Mesendoderm (in vitro differentiated cells): Measurements from ENCODE around the gene PDE3A.

Source experiments
- DNase-seq: peaks from one replicate; pipeline ENCODE4 v3.0.0; 2013
- H2AK5ac ChIP-seq: 2 replicates; pipeline ENCODE4 v1.6.1; 2013; ENCODE audit warnings: low read length, inconsistent platforms
- H2BK120ac ChIP-seq: 2 replicates; pipeline ENCODE4 v1.6.1; 2013; ENCODE audit warnings: low read depth, mild to moderate bottlenecking, low read length, moderate library complexity, mixed read lengths
- H2BK15ac ChIP-seq: replicated peaks from 2 replicates; pipeline ENCODE4 v1.6.1; 2013; ENCODE audit warnings: low read depth, mild to moderate bottlenecking, moderate library complexity
- H2BK5ac ChIP-seq: 2 replicates; pipeline ENCODE4 v1.6.1; 2013; ENCODE audit warnings: low read length, inconsistent platforms
- H3K18ac ChIP-seq: 2 replicates; pipeline ENCODE4 v1.6.1; 2013; ENCODE audit warnings: mild to moderate bottlenecking, low read length, mixed read lengths
- H3K23ac ChIP-seq: one replicate; pipeline ENCODE4 v1.6.1; 2013; ENCODE audit warnings: low read length
- H3K27ac ChIP-seq: 2 replicates; pipeline ENCODE4 v1.5.1; 2013; ENCODE audit warnings: low read depth, mild to moderate bottlenecking, inconsistent platforms, low read length, moderate library complexity
- H3K27me3 ChIP-seq: 2 replicates; pipeline ENCODE4 v1.6.1; 2013; ENCODE audit warnings: low read length, control low read depth, mild to moderate bottlenecking, inconsistent platforms; ENCODE audit not compliant: insufficient read depth, poor library complexity
- H3K36me3 ChIP-seq: 2 replicates; pipeline ENCODE4 v1.6.1; 2013; ENCODE audit warnings: low read length, inconsistent platforms; ENCODE audit not compliant: control insufficient read depth, insufficient read depth
- H3K4ac ChIP-seq: one replicate; pipeline ENCODE4 v1.6.1; 2013; ENCODE audit warnings: low read depth, mild to moderate bottlenecking, low read length, moderate library complexity
- H3K4me1 ChIP-seq: 2 replicates; pipeline ENCODE4 v1.6.1; 2013; ENCODE audit warnings: low read depth, low read length, inconsistent platforms; ENCODE audit not compliant: control insufficient read depth
- H3K4me2 ChIP-seq: 2 replicates; pipeline ENCODE4 v1.6.1; 2013; ENCODE audit warnings: low read length
- H3K4me3 ChIP-seq: 2 replicates; pipeline ENCODE4 v1.5.1; 2013; ENCODE audit warnings: mild to moderate bottlenecking, low read length
- H3K56ac ChIP-seq: one replicate; pipeline ENCODE4 v1.6.1; 2013; ENCODE audit warnings: low read length
- H3K79me1 ChIP-seq: 2 replicates; pipeline ENCODE4 v1.6.1; 2013; ENCODE audit warnings: low read length, inconsistent platforms
- H3K79me2 ChIP-seq: 2 replicates; pipeline ENCODE4 v1.6.1; 2013; ENCODE audit warnings: mild to moderate bottlenecking, low read length; ENCODE audit not compliant: control insufficient read depth, insufficient read depth
- H3K9ac ChIP-seq: 2 replicates; pipeline ENCODE4 v1.6.1; 2013; ENCODE audit warnings: low read length, inconsistent platforms
- H4K5ac ChIP-seq: one replicate; pipeline ENCODE4 v1.6.1; 2013; ENCODE audit warnings: low read length
- H4K8ac ChIP-seq: one replicate; pipeline ENCODE4 v1.6.1; 2013; ENCODE audit warnings: low read depth, mild to moderate bottlenecking, control low read depth, low read length, moderate library complexity
- WGBS: extraction: QIAGEN DNeasy Blood & Tissue Kit; methylation state at CpG from one replicate; pipeline ENCODE4 v1.1.7; 2013; ENCODE audit warnings: low lambda C conversion rate, missing lambda C conversion rate; ENCODE audit not compliant: insufficient coverage; ENCODE audit errors: extremely low coverage; 5-methylcytosine and 5-hydroxymethylcytosine counted together

PDE3A gene

DNA sequence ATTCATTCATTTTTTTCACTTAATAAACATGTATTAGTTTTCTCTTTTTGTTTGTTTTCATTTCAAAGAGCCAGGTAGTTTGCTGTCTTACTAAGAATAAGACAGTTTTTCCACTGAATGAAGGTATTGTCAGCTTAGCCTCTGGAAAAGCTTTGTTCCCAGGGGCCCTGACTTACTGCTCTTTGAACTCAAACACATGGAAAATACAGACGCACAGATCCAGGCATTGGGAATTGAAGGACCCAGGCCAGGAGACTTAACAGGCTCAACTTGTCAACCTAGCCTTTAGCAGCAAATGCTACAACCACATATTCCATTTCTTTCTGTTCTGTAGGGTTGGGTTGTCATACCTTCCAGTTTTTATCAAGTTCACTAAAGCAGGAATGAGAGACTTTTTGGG is 288.3 kb downstream of the PDE3A start:
- no peaks in the 10 kb centered on the region for H3K36me3 ChIP-seq
- no peak overlapping the region for H3K4me2 ChIP-seq
- no peaks in the 10 kb centered on the region for H3K27me3 ChIP-seq
- H3K23ac ChIP-seq = no peak overlapping the region
- H2BK15ac ChIP-seq = no peak overlapping the region
- DNase-seq = no peak
- H2BK120ac ChIP-seq = no peak overlapping the region
- H3K4me3 ChIP-seq = no peak overlapping the region
- no peak overlapping the region for H3K56ac ChIP-seq
- no peak overlapping the region for H3K18ac ChIP-seq
- H2BK5ac ChIP-seq = no peak overlapping the region
- no peak overlapping the region for H3K4ac ChIP-seq
- H4K8ac ChIP-seq = no peak overlapping the region
- H2AK5ac ChIP-seq = no peak overlapping the region
- no CpG with 5 or more reads among the region's 1 CpG for WGBS
- H3K79me2 ChIP-seq = no peaks in the 10 kb centered on the region
- H3K79me1 ChIP-seq = no peaks in the 10 kb centered on the region
- no peak overlapping the region for H3K9ac ChIP-seq
- H4K5ac ChIP-seq = no peak overlapping the region
- no peaks in the 10 kb centered on the region for H3K4me1 ChIP-seq
- no peak overlapping the region for H3K27ac ChIP-seq

DNA sequence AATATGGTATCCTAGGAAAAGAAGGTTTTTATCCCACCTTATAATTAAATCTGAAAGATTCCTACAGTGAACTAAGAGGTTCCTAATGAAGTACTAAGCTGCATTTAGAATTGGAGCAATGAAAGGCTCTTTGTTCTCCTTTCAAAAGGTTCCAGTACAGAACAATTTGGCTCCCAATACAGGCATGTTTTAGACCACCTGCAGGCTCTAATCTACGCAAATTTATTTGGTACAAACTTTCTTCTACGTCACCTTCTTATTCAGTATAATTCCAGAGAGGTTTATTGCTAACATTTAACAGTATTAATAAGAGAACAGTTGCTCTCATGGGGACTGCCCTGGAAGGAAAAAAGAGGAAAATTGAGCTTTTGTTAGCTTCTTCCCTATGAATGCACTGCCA is 289.2 kb downstream of the PDE3A start:
- Histone ChIP-seq H3K56ac (no peak overlapping the region), H3K18ac (no peak overlapping the region), H3K4me3 (no peak overlapping the region), H2BK120ac (no peak overlapping the region), H3K27me3 (no peaks in the 10 kb centered on the region), H3K23ac (no peak overlapping the region), H2AK5ac (no peak overlapping the region), H3K9ac (no peak overlapping the region), H3K36me3 (no peaks in the 10 kb centered on the region), H3K79me1 (no peaks in the 10 kb centered on the region), H3K4me1 (no peaks in the 10 kb centered on the region), H3K27ac (no peak overlapping the region), H3K4ac (no peak overlapping the region), H2BK15ac (no peak overlapping the region), H2BK5ac (no peak overlapping the region), H3K4me2 (no peak overlapping the region), H4K5ac (no peak overlapping the region), H3K79me2 (no peaks in the 10 kb centered on the region), H4K8ac (no peak overlapping the region)
- WGBS = no CpG with 5 or more reads among the region's 2 CpGs
- DNase-seq = no peak

DNA sequence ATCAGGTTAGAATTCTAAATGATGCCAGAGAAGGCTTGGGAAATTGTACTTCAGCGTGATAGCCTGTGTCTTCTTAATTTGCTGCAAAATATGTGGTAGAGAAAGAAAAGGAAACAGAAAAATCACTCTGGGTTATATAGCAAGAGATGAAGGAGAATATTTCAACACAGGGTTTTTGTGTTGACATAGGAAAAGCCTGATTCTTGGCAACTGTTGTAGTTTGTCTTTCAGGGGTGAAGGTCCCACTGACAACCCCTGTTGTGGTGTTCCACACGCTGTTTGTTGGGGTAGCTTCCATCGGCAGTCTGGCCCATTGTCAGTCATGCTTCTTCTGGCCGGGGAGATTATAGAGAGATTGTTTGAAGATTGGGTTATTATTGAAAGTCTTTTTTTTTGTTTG is 313.0 kb downstream of the PDE3A start:
- Histone ChIP-seq H2BK15ac (no peak overlapping the region), H3K4me2 (no peak overlapping the region), H3K23ac (no peak overlapping the region), H3K27me3 (no peaks in the 10 kb centered on the region), H3K56ac (no peak overlapping the region), H3K79me1 (no peaks in the 10 kb centered on the region), H4K8ac (no peak overlapping the region), H3K79me2 (no peaks in the 10 kb centered on the region), H3K4ac (no peak overlapping the region), H3K4me3 (no peak overlapping the region), H2AK5ac (no peak overlapping the region), H2BK120ac (no peak overlapping the region), H4K5ac (no peak overlapping the region), H3K9ac (no peak overlapping the region), H3K4me1 (no peaks in the 10 kb centered on the region), H2BK5ac (no peak overlapping the region), H3K36me3 (no peaks in the 10 kb centered on the region), H3K18ac (no peak overlapping the region), H3K27ac (no peak overlapping the region)
- no CpG with 5 or more reads among the region's 4 CpGs for WGBS
- no peak for DNase-seq

DNA sequence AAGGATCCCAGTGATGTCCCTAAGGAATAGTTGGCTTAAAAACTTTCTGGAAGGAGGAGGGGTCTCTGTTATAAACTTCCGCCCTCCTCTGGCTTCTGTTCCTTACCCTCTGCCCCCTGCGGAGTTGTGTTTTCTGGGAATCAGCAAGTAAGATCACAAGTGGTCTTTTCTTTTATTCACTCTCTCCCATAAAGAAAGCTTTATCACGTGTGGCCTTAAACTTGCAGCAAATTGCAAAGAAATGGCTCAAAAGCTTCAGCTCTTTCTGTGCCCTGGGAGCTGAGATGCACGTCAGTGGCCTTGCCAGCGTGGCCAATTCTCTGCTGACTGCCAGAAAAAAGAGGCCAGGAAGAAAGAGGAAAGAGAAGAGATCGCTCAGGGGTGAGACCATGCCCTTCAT is 326.9 kb downstream of the PDE3A start, which contains the start of gene SLCO1C1:
Gene SLCO1C1, plus strand, starts transcription at position 101 of the 400 bp plus-strand sequence. CDS start 4,245 bp downstream, outside the sequence.
- H3K18ac ChIP-seq = no peak within 1 kb of the TSS
- H4K5ac ChIP-seq = no peak within 1 kb of the TSS
- H3K56ac ChIP-seq = no peak within 1 kb of the TSS
- no peak within 1 kb of the TSS for H2BK120ac ChIP-seq
- H3K4me3 ChIP-seq = no peak within 1 kb of the TSS
- H3K4me1 ChIP-seq = no peaks in the 10 kb centered on the region
- H3K4ac ChIP-seq = no peak within 1 kb of the TSS
- no peak within 1 kb of the TSS for H3K27ac ChIP-seq
- H4K8ac ChIP-seq = no peak within 1 kb of the TSS
- no peak within 1 kb of the TSS for H2AK5ac ChIP-seq
- H3K9ac ChIP-seq = no peak within 1 kb of the TSS
- no peak within 1 kb of the TSS for H3K23ac ChIP-seq
- no peak within 1 kb of the TSS for H2BK5ac ChIP-seq
- WGBS = no CpG with 5 or more reads among the region's 6 CpGs
- no peaks in the 10 kb centered on the region for H3K36me3 ChIP-seq
- no peaks in the 10 kb centered on the region for H3K79me1 ChIP-seq
- no peaks in the 10 kb centered on the region for H3K27me3 ChIP-seq
- no peak within 1 kb of the TSS for H3K4me2 ChIP-seq
- H3K79me2 ChIP-seq = no peaks in the 10 kb centered on the region
- no peak within 1 kb of the TSS for H2BK15ac ChIP-seq
- DNase-seq = peak; percentile 31

DNA sequence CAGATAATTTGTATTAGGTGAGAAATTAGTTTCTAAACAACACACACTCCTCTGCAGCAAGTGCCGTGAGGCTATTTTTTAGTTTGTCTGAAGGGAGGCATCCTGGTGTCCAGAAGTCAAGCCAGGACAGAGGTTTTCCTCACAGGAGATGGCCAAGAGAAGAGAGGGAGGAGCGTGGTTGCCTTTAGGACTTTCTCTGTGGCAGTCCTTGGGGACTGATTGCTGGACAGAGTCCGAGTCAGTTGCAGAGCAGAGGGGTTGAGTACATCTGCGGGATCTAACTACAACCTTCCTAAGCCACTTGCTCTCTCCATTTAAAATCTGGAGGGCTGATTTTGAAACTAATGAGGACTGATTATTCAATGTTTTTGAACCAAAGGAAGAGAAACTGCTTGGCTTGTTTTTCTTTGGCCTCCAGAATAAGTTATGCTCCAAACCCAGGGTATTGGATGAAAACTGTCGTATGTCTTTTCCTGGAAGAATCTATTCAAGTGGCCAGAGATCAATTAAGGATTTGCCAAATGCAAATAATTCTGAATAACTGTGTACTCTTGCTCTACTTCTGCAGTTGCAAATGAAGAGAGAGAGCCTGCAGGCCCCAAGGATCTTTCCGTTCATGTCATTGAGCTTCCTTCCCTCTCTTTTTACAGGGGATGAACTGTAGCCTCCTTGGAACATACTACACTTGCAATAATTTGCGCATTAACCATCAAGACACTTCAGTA is 328.0 kb downstream of the PDE3A start:
- Histone ChIP-seq H4K5ac (no peak overlapping the region), H3K4me3 (no peak overlapping the region), H3K27ac (no peak overlapping the region), H3K4me2 (no peak overlapping the region), H3K4ac (no peak overlapping the region), H3K23ac (no peak overlapping the region), H3K18ac (no peak overlapping the region), H2BK5ac (no peak overlapping the region), H3K4me1 (no peaks in the 10 kb centered on the region), H3K27me3 (no peaks in the 10 kb centered on the region), H3K36me3 (no peaks in the 10 kb centered on the region), H2BK120ac (no peak overlapping the region), H2AK5ac (no peak overlapping the region), H4K8ac (no peak overlapping the region), H3K79me1 (no peaks in the 10 kb centered on the region), H2BK15ac (no peak overlapping the region), H3K9ac (no peak overlapping the region), H3K79me2 (no peaks in the 10 kb centered on the region), H3K56ac (no peak overlapping the region)
- WGBS = no CpG with 5 or more reads among the region's 7 CpGs
- no peak for DNase-seq

DNA sequence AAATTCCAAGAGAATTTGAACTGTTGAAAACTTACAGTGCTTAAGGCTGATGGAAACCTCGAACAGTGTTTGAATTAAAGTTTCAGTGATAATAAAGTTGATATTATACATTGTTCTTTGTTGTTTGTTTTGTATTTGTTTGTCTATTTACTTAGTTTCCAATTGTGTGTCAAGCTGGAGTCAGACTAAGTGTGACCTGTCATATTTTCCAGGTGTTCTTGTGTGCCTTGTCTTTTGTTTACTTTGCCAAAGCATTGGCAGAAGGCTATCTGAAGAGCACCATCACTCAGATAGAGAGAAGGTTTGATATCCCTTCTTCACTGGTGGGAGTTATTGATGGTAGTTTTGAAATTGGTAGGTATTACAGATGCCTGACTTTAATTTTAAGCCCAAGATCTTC is 332.8 kb downstream of the PDE3A start:
- H3K56ac ChIP-seq = no peak overlapping the region
- no CpG with 5 or more reads among the region's 1 CpG for WGBS
- no peak overlapping the region for H4K5ac ChIP-seq

More for the DNA sequence above, 332.8 kb downstream of the PDE3A start:
- H3K4me2 ChIP-seq = no peak overlapping the region
- no peak overlapping the region for H3K4ac ChIP-seq
- H3K4me3 ChIP-seq = no peak overlapping the region
- no peak for DNase-seq
- no peak overlapping the region for H3K27ac ChIP-seq
- no peaks in the 10 kb centered on the region for H3K79me2 ChIP-seq
- H2AK5ac ChIP-seq = no peak overlapping the region
- H2BK5ac ChIP-seq = no peak overlapping the region
- H2BK15ac ChIP-seq = no peak overlapping the region
- no peak overlapping the region for H4K8ac ChIP-seq
- no peak overlapping the region for H3K9ac ChIP-seq
- H2BK120ac ChIP-seq = no peak overlapping the region
- no peak overlapping the region for H3K18ac ChIP-seq
- no peaks in the 10 kb centered on the region for H3K79me1 ChIP-seq
- no peaks in the 10 kb centered on the region for H3K36me3 ChIP-seq
- H3K23ac ChIP-seq = no peak overlapping the region
- H3K4me1 ChIP-seq = no peaks in the 10 kb centered on the region
- H3K27me3 ChIP-seq = no peaks in the 10 kb centered on the region
